GM19238 (cell line): ENCODE data around the gene TMEM164.

Source experiments
- DNase-seq: peaks from one replicate; pipeline ENCODE4 v3.0.0; 2011; ENCODE audit warnings: low spot score; ENCODE audit not compliant: insufficient read length

Gene TMEM164

DNA sequence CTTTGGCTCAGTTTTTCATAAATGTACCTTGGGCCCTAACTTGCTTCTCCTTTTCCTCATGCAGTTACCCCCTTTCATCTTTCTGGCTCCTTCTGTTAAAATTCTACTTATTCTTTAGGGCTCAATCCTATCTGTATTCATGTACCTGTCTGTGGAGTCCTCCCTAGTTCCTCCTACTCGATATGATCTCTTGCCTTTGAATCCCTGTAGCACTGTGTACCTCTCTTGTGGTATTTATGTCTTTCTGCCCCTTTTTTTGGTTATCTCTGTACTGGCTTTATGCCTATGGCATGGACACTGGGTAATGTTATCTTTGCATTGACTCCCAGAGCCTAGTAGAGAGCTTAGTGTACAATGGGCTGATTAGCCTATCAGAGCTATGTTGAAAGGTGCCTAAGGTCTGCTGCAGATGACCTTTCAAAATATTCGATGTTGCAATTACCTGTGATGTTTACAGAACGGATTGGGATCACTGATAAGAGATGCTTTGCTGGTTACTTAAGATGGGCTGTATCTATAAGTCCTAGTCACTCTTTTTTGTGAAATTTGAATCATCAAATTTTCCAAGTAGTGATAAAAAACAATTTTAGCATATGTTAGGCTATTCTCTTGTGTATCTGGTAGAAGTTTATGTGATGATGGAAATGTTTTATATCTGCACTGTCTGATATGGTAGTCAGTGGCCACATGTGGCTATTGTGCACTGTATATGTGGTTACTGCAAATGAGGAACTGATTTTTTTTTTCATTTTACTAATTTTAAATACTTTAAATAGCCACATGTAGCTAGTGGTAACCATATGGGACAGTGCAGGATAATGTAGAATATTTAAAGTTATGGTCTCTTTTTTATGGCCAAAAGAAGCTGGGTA is 33.5 kb downstream of the TMEM164 start:
- DNase-seq, result no peak

DNA sequence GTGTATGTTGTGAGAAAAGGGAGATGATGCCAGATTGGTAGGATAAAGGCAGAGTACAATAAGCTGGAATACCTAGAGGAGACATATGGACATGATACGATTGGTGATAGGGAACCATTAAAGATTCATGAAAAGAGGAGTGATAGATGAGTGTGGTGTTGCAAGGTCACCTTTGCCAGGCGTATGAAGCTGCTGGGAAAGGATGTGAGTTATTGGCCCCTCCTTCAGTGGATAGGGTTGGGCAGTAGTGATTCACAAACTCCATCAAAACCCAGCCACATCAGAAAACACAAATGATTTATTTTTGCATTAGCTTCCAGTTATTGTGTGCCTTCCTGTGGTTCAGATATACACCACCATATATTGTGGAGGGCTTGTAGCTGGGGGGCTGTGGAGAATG is 34.3 kb downstream of the TMEM164 start:
- no peak for DNase-seq

DNA sequence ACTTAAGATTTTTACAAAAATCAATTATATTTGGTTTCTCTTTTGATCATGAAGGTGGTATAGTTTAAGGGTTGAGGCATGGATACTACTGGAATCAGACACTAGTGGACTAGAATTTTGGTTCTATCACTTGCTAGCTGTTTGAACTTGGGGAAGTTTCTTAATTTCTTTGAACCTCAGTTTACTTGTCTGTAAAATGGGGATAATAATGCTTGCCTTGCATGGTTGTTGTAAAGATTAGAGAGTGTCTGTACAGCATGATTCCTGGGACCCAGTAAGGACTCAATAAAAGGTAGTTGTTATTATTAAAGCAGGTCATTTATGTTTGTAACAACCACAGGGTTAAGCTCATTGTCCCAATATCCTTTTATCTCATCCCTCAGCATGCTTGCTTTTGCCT is 36.0 kb downstream of the TMEM164 start:
- no peak for DNase-seq

DNA sequence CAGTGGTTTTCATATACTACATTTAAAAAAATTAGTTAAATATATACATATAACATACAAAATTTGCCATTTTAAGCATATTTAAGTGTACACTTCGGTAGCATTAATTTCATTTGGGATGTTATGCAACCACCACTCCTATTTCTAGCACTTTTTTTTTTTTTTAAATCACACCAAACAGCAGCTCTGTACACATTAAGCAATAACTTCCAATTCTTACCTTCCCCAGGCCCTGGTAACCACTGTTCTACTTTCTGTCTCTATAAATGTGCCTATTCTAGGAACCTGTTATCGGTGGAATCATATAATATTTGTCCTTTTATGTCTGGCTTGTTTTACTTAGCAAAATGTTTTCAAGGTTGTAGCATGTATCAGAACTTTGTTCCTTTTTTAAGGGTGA is 39.1 kb downstream of the TMEM164 start:
- DNase-seq, result no peak

DNA sequence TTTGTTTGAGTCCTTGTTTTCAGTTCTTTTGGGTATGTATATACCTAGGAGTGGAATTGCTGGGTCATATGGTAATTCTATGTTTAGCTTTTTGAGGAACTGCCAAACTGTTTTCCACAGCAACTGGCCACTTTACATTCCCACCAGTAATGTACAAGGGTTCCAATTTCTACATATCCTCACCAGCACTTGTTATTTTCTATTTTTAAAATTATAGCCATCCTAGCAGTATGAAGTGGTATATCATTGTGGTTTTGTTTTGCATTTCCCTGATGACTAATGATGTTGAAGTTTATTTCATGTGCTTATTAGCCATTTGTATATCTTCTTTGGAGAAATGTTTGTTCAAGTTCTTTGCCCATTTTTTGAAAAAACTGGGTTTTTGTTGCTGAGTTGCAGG is 39.6 kb downstream of the TMEM164 start:
- DNase-seq, result no peak

DNA sequence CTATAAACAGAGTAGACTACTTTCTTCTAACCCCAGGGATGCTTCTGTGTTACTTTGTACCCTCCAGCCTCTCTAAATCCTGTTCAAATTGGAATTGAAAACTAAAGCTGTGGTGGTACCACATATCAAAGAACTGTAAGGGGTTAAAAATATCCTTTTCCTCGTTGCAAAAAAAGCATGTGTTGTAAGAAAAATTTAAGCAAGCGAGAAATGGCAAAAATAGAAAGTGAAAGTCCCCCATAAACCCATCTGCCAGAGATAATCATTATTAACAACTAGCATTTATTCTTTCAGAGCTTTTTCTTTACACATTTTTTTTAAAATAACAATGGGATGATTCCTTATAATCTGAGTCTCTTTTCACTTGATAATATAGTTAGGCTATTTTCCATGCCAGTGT is 40.6 kb downstream of the TMEM164 start:
- DNase-seq, result no peak

DNA sequence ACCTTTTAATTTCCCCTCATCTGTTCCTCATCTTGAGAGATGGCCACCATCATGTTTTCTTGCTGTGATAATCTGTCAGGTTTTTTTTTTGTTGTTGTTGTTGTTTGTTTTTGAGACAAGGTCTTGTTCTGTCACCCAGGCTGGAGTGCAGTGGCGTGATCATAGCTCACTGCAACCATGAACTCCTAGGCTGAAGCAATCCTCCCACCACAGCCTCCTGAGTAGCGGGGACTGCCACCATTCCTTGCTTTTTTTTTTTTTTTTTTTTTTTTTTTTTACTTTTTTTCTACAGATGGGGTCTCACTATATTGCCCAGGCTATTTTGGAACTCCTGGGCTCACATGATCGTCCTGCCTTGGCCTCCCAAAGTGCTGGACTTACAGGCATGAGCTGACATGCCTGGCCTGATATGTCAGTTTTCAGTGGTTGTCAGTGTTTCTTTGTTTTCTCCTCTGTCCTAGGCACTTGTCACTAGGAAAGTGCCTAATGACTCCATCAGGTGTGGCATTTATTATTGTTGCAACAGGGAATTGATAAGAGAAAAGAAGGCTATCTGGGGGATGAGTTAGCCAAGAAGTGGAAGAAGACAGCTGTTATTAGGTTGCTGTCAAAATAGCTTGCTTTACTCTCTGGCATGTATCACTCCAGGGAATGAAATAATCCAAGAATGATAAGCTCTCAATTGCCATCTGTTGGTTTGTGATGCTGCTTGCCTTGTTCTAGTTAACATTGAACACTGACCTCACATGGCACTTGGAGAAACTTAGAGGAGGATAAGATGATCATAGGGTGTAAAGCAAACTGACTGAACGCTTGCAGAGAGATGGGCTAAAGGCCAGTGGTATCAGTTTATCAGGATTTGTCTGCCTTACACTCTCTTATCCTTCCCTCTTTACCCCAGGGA is 41.7 kb downstream of the TMEM164 start:
- no peak for DNase-seq

DNA sequence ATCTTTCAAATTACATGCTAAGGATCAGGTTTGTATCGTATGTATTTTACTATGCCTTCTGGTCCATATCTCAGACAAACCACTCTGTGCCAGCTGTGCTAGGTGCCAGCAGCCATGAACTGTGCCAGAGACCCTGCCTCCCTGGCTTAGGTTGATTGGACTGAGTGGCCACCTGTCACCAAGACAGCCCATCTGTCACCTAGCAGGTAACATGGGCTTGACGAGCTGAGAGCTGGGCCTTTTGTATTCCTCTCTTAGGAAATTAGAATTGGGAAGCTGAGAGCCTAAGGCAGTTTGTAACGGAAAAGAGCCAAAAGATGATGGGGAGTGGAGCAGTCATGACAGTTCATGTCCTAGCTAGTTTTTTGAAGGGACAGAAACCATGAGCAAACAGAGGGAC is 42.5 kb downstream of the TMEM164 start:
- no peak for DNase-seq

DNA sequence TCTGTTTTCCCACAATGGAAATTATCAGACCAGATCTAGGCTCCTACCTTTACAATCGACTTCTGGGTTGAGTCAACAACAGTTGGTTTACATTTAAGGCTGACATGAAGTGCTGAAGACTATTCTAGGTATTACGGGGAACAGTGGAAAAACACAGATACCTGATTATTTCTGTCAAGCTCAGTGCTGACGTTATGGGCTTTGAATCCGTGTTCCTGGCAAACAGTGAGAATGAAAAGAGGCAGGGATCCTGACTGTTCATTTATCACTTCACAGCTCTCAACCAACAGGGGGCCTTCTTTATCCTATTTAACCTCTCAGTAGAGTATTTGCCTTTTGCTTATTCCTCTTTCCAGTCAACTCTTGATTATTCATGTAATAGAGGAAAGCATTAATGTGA is 43.1 kb downstream of the TMEM164 start:
- no peak for DNase-seq

DNA sequence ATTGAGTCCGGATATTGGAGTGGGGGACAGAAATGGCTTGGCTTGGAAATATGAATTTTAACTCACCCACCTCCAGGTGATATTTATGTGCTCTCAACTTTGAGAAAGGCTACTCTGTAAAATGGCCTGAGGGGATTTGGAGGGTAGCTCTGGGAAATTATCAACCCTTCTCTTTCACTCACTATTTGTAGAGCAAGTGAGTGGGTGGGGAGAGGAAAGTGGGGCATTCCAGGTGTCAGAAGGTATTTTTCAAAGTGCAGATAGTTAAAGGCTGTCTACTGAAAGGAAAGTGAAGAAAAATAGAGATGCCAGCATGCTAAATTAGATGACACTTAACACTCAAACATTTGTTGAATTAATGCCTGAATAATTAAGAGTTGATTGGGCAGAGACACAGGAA is 44.1 kb downstream of the TMEM164 start:
- no peak for DNase-seq

DNA sequence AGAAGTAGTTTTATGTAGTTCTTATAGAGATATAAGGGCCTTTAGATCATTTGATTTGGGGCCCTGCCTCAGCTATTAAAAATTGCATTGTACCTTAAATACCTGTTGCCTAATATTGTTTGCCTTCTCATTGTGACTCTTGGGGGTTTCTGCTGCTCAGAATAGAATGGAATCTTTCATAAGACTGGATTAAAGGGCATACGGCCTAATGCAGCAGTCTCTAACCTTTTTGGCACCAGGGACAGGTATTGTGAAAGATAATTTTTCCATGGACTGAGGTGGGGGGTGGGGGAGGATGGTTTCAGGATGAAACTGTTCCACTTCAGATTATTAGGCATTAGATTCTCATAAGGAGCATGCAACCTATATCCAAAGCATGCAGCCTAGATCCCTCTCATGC is 46.2 kb downstream of the TMEM164 start:
- no peak for DNase-seq

DNA sequence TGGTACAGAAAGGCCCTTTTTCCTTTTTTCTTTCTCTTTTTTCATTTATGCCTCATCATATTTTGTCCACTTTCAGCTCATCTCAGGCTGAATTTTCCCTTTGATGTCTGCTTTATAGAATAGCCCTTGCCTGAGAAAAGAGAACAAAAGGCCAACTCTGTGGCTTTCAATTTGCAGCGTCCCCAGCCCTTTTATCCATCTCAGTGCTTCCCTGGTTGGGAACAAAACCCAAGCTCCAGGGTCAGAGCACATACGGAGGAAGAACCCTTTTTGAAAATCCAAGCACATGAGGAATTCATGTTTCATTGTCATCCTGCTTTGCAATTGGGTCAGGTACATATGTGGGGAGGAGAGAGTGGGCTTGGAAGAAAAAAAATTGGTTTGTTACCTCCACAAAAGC is 47.5 kb downstream of the TMEM164 start:
- DNase-seq, result no peak

DNA sequence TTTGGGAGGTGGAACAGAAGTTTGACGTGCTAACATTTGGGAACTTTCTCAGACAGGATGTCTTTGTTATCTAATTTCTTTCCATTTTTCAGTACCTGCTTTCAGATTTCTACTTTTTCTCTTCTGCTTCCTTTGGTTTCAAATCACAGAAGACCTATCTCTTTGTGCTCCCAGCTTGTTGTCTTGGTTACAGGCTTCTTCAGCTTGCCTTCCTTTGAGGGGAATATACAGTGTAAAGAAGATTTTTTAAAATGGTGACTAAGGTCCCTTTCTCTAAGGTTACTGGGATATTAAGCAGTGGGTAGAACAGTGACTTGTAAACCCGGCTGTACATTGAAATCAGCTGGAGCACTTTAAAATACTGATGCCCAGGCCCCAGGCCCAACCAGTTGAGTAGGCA is 48.0 kb downstream of the TMEM164 start:
- no peak for DNase-seq

DNA sequence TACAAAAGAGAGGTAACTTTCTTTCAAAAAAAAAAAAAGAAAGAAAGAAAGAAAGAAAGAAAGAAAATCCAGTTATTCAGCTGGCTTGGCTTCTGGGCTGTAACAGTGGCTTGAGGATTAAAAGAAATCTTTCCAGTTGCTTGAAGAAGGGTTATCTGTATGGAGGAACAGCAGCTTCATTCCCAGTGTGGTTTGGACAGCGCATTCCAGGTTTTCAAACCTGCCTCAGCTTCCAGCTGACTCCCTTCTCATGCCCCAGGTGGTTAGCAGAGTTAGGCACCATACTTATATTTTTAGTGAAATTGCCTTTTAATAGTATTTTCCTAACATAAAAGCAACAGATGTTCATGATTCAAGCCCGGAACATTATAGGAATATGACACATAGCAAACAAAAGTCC is 48.6 kb downstream of the TMEM164 start:
- DNase-seq, result no peak

DNA sequence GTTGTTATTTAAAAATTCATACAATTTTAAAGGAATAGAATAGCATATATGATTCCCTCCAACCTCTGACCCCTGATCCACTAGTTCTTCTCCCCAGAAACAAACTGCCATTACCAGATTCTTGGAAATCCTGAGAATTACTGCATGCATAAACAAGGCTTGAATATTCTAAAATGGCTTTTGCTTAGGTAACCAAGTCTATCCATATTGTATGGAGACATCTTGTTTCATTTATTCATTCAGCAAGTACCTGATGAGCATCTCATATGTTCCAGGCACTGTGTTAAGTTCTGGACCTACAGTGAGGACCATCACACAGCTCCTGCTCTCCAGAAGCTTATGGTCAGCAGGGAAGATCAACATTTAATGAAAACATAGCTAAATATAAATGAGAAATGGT is 49.4 kb downstream of the TMEM164 start:
- no peak for DNase-seq

DNA sequence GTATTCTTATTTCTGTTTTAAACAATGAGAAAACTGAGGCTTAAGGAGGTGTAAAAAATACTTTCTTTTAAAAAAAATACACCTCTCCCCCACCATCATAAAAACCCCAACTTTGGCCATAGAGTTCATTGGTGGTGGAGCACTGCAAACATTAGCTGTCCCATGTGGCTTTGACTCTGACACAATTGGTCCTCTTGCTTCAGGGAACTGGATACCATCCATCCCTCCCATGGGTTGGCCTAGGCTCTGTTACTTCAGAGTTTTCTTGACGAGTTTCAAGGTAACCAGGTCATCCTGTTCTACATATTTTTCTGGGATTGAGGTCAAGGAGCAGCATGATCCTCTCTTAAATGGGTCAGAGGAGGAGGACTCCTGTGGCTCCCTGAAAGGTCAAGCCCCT is 50.5 kb downstream of the TMEM164 start:
- no peak for DNase-seq

DNA sequence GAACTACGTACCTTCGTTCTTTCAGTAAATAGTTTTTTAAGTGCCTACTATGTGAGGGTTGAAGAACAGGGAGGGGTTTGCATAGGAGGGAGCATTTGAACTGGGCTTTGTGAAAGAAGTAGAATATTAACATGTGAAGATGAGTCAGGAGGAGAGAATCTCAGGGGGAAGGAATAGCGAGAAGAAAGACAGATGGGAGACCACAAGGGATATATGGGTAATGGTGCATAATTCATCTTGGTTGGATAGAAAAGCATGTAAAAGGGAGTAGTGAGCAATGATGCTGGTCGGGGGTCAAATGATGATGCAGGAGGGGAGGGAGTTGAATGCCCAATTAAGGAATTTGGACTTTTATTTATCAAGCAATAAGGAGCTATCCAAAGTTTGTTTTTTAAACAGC is 52.7 kb downstream of the TMEM164 start:
- no peak for DNase-seq

DNA sequence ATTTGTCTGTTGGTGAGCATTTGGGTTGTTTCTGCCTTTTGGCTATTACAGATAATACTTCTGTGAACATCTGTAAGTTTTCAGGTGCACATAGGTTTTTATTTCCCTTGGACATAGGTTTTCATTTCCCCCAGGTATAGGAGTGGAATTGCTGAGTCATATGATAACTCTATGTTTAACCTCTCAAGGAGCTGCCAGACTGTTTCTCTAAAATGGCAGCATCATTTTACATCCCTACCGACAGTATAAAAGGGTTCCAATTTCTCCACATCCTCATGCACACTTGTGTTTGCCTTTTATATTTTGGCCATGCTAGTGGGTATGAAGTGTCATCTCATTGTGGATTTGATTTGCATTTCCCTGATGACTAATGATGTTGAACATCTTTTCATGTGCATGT is 53.5 kb downstream of the TMEM164 start:
- DNase-seq, result no peak

DNA sequence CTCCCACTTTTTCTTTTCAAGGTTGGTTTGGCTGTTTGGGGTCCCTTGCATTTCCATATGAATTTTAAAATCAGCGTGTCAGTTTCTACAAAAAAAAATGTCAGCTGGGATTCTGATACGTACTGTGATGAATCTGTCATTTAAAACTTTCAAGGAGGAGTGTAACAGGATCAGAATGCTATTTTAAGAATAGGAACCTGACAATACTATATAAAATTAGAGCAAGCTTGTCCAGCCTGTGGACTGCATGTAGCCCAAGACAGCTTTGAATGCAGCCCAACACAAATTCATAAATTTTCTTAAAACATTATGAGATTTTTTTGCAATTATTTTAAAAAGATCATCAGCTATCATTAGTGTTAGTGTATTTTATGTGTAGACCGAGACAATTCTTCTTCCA is 56.5 kb downstream of the TMEM164 start:
- DNase-seq, result no peak

DNA sequence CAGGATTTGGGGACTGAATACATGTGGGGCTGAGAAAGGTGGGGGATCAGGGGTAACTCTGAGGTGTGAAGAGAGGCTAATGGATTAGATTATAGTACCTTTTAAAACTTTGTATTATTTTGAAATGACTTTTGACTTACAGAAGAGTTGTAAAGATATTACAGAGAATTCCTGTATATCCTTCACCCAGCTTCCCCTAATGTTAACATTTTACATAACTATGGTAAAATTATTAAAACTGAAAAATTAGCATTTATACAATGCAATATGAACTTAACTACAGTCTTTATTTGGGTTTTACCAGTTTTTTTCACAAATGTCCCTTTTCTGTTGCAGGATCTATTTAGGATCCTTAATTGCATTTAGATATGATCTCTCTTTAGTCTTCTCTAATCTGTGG is 57.4 kb downstream of the TMEM164 start:
- DNase-seq, result no peak

DNA sequence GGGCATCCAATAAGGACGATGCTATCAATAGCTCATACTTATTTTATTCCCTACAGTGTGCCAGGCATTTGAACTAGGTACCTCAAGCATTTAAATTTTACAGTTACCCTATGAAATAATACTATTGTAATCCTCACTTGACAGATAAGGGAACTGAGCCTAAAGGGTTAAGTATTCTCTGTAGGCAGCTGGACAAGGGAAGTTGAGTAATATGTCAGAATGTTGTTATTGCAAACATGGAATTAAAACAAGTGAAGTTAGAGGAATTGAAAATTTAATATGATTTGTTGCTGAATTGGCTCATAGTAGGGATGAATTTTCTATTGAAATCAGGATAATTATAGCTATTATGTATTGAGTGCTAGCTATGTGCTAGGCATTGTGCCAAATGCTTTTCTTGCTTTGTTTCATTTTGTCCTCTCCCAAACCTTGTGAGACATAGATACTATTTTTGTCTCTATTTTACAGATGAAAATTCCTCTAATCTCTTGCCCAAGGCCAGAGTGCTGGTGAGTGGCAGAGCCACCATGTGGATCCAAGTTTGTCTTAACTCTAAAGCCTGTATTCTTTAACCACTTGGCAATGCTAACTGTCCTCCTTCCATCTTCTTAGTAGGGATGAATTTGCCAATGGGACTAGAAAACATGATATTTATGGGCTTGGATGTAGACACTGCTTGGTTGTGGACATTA is 58.1 kb downstream of the TMEM164 start:
- no peak for DNase-seq

DNA sequence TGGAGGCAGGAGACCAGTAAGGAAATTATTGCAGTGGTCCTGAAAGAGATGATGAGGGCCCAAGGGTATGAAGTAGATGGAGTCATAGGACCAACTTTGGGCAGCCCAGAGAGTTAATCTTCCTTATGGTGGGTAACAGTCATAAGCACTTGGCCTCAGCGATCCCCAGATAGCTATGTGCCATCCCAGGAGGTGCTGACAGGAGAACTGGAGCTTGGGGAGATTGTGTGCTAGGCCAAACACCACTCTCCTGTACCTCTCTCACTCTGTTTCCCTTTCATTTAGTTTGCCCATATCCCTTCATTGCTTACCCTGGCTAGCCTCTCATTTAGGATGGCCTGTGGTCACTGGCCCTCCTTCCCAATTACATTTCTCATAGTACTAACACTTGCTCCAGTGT is 60.0 kb downstream of the TMEM164 start:
- no peak for DNase-seq
